ENCODE measurements around the gene LOC101059915.

LOC101059915 gene

GRCh38 chrX:71667328-71668247 lies at the start of gene LOC101059915:
TSS of gene LOC101059915 (plus strand) at chrX:71667546.
- no peak for DNase-seq

DNA sequence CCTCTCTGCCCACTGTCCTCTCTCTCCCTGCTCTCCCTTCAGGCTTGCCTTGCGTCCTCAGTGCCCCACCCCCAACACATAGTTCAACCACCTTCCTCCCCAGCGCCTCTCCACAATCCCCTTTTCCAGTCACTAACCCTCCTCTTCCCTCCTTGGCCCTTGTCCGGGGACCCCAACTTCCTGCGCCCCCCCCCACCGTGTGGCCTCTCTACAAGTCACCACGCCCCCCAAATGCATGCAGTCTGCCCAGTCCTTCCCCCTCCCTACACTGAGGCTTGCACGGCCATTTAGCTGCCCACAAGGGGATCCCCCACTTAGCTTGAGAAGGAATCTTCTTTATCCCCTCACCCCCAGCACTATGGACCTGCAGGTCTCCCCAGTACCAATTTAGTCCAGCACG lies 49.6 kb upstream of the LOC101059915 start:
- DNase-seq: no peak

- DNase-seq: peak; percentile 53
Measured at GRCh38 chrX:71618303-71618721, 49.0 kb upstream of the LOC101059915 start, which contains the start of gene CXCR3. TSS of gene CXCR3 (minus strand) at chrX:71618511. CDS start at chrX:71618449, 62 bp downstream.

DNA sequence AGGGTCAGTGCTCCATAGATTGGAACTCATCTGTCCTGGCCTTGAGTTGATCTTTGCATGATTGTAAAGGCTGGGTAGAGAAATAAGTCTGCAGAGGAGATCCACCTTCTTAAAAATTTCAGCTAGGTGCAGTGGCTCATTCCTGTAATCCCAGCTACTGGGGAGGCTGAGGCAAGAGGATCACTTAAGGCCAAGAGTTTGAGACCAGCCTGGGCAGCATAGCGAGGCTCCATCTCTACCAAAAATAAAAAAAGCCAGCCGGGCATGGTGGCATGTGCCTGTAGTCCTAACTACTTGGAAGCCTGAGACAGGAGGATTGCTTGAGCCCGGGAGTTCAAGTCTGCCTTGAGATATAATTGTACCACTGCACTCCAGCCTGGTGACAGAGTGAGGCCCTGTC lies 48.6 kb upstream of the LOC101059915 start:
- DNase-seq: no peak

DNA sequence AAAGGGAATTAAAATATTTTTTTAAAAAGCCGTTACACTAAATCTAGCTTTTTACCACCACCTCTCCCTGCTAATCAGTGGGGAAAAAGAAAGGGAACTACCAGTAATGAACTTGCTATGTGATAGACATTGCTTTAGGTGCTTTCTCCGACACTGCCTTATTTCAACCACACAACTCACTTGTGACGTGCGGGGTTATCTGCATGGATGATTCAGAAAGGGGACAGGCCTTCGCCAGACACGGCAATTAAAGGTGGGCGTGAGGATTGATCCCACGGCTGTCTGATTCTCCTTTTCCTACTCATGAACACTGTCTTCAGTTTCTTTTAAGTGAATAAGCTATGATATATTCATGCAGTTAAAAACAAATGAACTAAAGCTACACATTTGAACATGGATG lies 48.2 kb upstream of the LOC101059915 start:
- DNase-seq: peak; percentile 50

DNA sequence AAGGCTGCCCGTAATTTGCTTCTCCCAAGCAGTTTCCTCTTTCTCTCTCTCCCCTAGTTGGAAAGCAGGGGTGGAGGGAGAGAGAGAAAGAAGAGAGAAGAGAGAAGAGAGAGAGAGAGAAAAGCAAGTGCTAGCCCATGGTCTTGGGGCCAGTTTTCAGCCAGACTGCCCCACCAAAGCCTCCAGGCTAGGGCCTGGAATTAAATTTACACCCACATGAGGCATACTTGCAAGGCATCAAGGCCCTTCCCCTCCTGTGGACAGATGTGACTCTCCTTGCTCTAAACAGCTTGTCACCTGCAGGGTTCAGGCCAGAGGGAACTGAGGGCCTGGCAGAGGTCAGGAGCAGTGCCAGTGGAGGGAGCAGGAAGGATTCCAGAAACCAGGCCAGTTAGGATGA lies 47.4 kb upstream of the LOC101059915 start:
- DNase-seq: no peak

GRCh38 chrX:71621603-71622002 lies 45.7 kb upstream of the LOC101059915 start:
- no peak for DNase-seq

- DNase-seq: no peak
Measured at GRCh38 chrX:71622032-71622575, 45.2 kb upstream of the LOC101059915 start.

- peak; percentile 40 for DNase-seq
Measured at GRCh38 chrX:71622576-71623450, 44.5 kb upstream of the LOC101059915 start.

DNA sequence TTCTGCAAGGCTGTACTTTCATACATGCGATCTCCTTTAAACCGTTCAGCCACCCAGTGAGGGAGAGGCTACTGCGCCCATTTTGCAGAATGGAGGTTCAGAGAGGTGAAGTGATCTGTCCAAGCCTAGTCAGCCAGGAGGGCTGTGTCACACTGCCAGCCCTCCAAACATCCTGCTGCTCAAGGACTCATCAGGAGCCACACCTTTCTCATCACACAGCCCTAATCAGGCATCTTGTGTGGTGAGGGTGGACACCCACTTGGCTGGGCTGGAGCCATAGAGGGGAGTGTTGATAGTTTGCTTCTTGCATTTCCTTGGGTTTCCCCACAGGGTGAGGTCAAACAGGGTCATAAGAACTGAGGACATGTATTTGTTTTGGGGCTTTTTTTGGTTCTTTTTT lies 43.6 kb upstream of the LOC101059915 start:
- DNase-seq: no peak

GRCh38 chrX:71625471-71625870 lies 41.9 kb upstream of the LOC101059915 start:
- no peak for DNase-seq

GRCh38 chrX:71626576-71626975 lies 40.8 kb upstream of the LOC101059915 start:
- DNase-seq: no peak

DNA sequence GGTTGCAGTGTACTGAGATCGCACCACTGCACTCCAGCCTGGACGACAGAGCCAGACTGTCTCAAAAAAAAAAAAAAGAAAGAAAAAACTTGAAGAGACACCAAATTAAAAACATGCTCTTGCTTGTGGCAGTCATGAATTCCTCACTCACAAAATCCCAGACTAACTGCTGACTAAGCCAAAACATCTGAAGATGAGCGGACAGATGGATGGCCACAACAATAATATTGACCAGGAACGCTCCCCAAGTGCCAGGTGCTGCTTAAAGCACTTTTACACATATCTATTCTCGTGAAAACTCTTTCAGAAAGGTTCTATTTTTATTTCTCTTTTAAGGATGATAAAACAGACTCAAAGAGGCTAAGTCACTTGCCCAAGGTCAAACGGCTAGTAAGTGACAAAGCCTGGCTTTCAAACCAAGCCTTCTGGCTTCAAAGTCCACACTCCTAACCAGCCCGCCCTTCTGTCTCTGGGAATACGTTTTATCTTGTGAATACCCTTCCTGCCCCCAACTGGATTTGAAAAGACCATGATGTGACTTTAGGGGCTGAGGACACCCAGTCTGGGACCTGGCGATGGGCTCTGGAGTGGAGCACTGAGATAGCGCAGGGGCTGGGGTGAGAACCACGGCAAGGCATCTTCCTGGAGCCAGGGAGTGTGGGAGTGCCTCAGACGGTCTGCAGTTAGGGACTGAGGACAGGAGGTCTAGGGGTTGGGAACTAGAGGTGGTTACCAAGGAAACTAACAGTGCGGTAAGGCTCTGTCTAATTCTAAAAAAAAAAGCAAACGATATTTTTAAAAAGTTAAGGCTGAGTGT lies 39.5 kb upstream of the LOC101059915 start:
- DNase-seq: no peak

DNA sequence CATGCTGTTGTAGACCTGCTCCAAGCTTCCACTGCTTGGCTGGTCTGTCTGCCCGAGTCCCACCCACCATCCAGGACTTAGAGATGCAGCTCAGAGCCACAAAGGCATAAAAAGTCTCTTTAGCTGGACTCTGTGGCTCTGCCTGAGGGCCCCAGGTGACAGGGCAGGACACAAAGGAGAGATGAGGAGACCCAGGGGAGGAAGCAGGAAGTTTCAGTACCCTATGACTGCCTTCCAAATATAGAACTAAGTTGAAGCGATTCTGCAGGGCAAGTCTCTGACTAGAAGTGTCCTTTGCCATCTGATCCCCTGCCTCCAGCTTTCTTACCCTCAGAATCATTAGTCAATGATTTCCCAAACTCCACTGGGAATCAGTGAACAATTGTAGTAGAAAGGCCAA lies 37.9 kb upstream of the LOC101059915 start:
- DNase-seq: no peak

- DNase-seq: no peak
Measured at GRCh38 chrX:71632923-71633657, 34.3 kb upstream of the LOC101059915 start.

- no peak for DNase-seq
Measured at GRCh38 chrX:71634366-71634765, 33.0 kb upstream of the LOC101059915 start.

DNA sequence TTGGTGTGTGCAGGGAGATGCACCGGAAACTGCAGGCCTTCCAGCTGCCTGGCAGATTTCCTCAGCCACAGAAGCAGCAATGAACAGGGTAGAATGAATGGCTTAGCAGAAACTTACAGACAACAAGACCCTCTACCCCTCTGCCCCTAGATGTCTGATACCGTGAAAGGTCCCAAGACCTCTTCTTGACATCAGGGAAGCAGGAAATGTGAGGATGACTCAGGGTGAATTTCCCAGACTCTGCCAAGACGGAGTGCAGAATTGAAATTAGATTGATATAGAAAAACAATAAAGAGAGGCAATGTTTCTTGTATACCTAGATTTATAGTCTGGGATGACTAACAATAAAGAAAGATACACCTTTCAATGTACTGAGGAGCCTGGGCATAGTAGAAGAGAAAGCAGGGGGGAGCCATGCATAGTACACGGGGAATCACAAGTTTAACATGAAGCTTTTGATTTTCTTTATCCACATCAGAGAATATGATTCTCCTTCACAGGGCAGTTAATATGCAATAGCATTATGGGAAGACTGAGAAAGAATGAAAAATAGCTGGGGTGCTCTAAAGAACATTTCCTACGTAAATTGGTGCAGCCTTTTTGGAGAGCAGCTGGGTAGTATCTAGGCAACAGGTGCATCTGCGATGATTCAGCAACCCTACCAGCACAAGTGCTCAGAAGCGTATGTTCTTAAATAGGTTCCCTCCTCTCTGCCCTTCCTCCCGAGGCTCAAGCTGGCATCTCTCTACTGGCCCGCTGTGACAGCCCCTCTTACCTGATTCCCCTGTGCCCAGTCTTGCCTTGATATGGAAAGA lies 30.7 kb upstream of the LOC101059915 start:
- DNase-seq: no peak

GRCh38 chrX:71637253-71637618 lies 30.1 kb upstream of the LOC101059915 start:
- DNase-seq: no peak

DNA sequence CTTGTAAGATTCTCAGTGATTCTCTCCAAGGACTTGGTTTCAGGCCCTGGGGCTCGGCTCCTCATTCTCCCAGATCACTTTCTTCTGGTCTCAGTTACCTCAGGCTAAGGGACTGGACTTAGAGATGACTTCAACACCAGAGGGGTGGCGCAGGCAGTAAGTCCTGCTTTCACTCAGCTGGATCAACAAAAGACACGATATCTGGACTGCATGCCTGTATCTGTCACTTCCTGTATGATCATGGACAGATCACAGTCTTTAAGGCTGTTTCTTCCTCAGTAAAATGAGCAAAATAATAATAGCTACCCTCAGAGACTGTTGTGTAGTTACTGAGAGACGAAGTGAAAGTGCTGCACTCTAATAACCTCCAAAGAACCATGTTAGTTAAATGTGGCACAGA lies 29.5 kb upstream of the LOC101059915 start:
- no peak for DNase-seq

- DNase-seq: no peak
Measured at GRCh38 chrX:71638409-71638808, 28.9 kb upstream of the LOC101059915 start.

DNA sequence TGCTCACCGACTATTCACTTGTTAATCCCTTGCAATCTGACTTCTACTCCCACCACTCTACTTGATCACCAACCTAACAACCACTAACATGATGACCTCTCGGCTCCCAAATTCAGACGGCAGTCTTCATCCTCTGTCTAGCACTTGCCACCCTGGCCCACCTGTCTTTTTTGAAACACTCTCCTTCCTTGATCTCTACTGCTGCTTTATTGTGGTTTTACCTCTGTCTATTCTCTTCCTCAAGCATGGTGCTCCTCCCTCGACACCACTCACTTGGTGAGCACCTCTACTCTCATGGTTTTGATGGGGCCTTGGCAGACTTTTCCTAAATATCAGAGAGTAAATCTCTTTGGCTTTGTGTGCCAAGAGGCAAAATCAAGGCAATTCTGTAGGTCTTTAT lies 27.3 kb upstream of the LOC101059915 start:
- no peak for DNase-seq

Data from activated CD4-positive, alpha-beta T cell treated with anti-CD3 and anti-CD28 coated beads, Interleukin-2, amount 50 U/mL, for 1 hour (primary cell).